ENCODE measurements around the gene COL16A1. TPM values are rescaled to one million over a fixed set of nuclear protein-coding genes. Genes with fewer than 3 reads are reported as not detected.

Gene COL16A1
- polyA plus RNA-seq, 3 donors: 0.13 TPM; not detected in 2

DNA sequence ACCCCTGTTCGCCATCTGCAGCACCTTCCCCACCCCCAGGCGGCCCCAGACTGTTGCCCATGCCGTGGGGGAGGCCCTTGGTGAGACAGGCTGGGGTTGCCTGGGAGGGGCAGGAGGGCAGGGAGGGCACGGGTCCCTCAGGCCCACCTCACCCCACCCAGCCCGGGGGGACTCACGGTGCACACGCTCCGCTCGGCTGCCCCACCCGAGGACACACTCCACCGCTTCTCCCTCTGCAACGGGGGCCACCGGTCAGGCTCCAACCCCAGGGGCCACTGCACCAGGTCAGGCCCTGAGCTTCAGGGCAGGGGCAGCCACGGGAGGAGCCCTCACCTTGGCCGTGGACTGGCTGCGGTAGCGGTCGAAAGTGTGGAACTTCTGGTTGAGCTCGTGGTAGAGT lies 24.0 kb upstream of the COL16A1 start:
- H3K9ac ChIP-seq (ENCODE audit: insufficient read depth, low read length, poor library complexity, severe bottlenecking): no peak overlapping the region
- H3K27ac ChIP-seq (ENCODE audit: low read depth in 1 of 2, low read length in 2 of 2): no peak overlapping the region
- Mint-ChIP-seq H3K36me3 (no peaks in the 10 kb centered on the region), H3K4me1 (no peaks in the 10 kb centered on the region), H3K9me3 (no peaks in the 10 kb centered on the region), H3K4me3 (no peak overlapping the region), H3K27me3 (ENCODE audit: low read depth in 3 of 3) (peaks cover 0 to 4% (median 4%) of the 10 kb centered on the region in 3 donors), H3K27ac (no peak overlapping the region)
- H3K79me2 ChIP-seq (ENCODE audit: insufficient read depth, low read length): no peaks in the 10 kb centered on the region
- H3K36me3 ChIP-seq (replicated peaks in 1 of 2; ENCODE audit: control insufficient read depth in 1 of 2, insufficient read depth in 2 of 2, low read length in 2 of 2): no peaks in the 10 kb centered on the region
- H3K9me3 ChIP-seq (replicated peaks in 1 of 2; ENCODE audit: control insufficient read depth in 1 of 2, insufficient read depth in 1 of 2, low read length in 2 of 2): no peaks in the 10 kb centered on the region
- no peaks in the 10 kb centered on the region for H3K27me3 ChIP-seq (ENCODE audit: control insufficient read depth in 2 of 2, insufficient read depth in 2 of 2, low read length in 2 of 2)
- no peak overlapping the region for H3K4me3 ChIP-seq (replicated peaks in 1 of 3; ENCODE audit: low read depth in 2 of 3, low read length in 3 of 3)
- H4K20me1 ChIP-seq (ENCODE audit: insufficient read depth, low read length): no peaks in the 10 kb centered on the region
- H3K4me1 ChIP-seq (ENCODE audit: control insufficient read depth in 1 of 2, insufficient read depth in 2 of 2, low read length in 2 of 2): no peaks in the 10 kb centered on the region
- no peak overlapping the region for H2AFZ ChIP-seq (ENCODE audit: insufficient read depth, low read depth, low read length, poor library complexity, severe bottlenecking)
- intact Hi-C loops (cut with micrococcal nuclease): no loop called here
- no peak overlapping the region for H3K4me2 ChIP-seq (replicated peaks; ENCODE audit: extremely low read depth, low read length, poor library complexity, severe bottlenecking)
- DNase-seq: no peak
- TF ChIP-seq, protein P1, sequence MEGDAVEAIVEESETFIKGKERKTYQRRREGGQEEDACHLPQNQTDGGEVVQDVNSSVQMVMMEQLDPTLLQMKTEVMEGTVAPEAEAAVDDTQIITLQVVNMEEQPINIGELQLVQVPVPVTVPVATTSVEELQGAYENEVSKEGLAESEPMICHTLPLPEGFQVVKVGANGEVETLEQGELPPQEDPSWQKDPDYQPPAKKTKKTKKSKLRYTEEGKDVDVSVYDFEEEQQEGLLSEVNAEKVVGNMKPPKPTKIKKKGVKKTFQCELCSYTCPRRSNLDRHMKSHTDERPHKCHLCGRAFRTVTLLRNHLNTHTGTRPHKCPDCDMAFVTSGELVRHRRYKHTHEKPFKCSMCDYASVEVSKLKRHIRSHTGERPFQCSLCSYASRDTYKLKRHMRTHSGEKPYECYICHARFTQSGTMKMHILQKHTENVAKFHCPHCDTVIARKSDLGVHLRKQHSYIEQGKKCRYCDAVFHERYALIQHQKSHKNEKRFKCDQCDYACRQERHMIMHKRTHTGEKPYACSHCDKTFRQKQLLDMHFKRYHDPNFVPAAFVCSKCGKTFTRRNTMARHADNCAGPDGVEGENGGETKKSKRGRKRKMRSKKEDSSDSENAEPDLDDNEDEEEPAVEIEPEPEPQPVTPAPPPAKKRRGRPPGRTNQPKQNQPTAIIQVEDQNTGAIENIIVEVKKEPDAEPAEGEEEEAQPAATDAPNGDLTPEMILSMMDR (IDR thresholded peaks at IDR 0.05): no peak
- 91% methylated on average over 7 of the region's 19 CpGs for WGBS (ENCODE audit: insufficient coverage)

DNA sequence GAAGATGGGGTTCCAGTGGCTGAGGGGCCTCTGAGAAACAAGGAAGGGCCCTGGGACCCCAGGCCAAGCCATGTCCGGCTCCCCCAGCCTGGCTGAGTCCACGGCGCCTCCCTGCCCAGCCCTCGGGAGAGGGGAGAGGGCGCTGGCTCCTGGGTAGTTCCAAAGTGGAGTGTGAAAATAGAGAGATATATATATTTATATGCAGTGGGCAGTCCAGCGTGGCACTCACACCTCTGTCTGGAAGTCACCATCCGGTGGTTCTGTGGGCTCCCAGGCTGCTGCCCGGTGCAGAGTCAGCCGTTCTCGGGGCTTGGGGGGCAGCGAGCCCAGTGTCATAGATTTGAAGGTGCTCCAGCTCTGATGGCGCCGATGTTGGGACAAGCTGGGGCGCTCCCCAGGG lies 23.4 kb upstream of the COL16A1 start:
- TF ChIP-seq, protein P1 (IDR thresholded peaks at IDR 0.05): no peak
- peaks cover 0 to 4% (median 2%) of the 10 kb centered on the region in 3 donors for H3K27me3 Mint-ChIP-seq (ENCODE audit: low read depth in 3 of 3)
- H3K4me1 Mint-ChIP-seq: no peaks in the 10 kb centered on the region
- no peaks in the 10 kb centered on the region for H3K9me3 Mint-ChIP-seq
- H3K4me1 ChIP-seq (ENCODE audit: control insufficient read depth in 1 of 2, insufficient read depth in 2 of 2, low read length in 2 of 2): no peaks in the 10 kb centered on the region
- H3K9ac ChIP-seq (ENCODE audit: insufficient read depth, low read length, poor library complexity, severe bottlenecking): no peak overlapping the region
- H3K4me3 Mint-ChIP-seq: no peak overlapping the region
- H2AFZ ChIP-seq (ENCODE audit: insufficient read depth, low read depth, low read length, poor library complexity, severe bottlenecking): no peak overlapping the region
- WGBS (ENCODE audit: insufficient coverage): 96% methylated on average over 8 of the region's 14 CpGs
- no peaks in the 10 kb centered on the region for H3K9me3 ChIP-seq (replicated peaks in 1 of 2; ENCODE audit: control insufficient read depth in 1 of 2, insufficient read depth in 1 of 2, low read length in 2 of 2)
- intact Hi-C loops (cut with micrococcal nuclease): no loop called here
- H4K20me1 ChIP-seq (ENCODE audit: insufficient read depth, low read length): no peaks in the 10 kb centered on the region
- no peak overlapping the region for H3K4me3 ChIP-seq (replicated peaks in 1 of 3; ENCODE audit: low read depth in 2 of 3, low read length in 3 of 3)
- no peak overlapping the region for H3K27ac ChIP-seq (ENCODE audit: low read depth in 1 of 2, low read length in 2 of 2)
- no peaks in the 10 kb centered on the region for H3K36me3 ChIP-seq (replicated peaks in 1 of 2; ENCODE audit: control insufficient read depth in 1 of 2, insufficient read depth in 2 of 2, low read length in 2 of 2)
- no peaks in the 10 kb centered on the region for H3K79me2 ChIP-seq (ENCODE audit: insufficient read depth, low read length)
- H3K36me3 Mint-ChIP-seq: no peaks in the 10 kb centered on the region
- no peaks in the 10 kb centered on the region for H3K27me3 ChIP-seq (ENCODE audit: control insufficient read depth in 2 of 2, insufficient read depth in 2 of 2, low read length in 2 of 2)
- H3K4me2 ChIP-seq (replicated peaks; ENCODE audit: extremely low read depth, low read length, poor library complexity, severe bottlenecking): no peak overlapping the region
- H3K27ac Mint-ChIP-seq: no peak overlapping the region
- no peak for DNase-seq

Data from CD14-positive monocyte (primary cell).